ENCODE measurements around the gene DNAH17.
A peak's percentile ranks its signal among the peaks of the same experiment; 100 is the strongest.

The DNAH17 gene

DNA sequence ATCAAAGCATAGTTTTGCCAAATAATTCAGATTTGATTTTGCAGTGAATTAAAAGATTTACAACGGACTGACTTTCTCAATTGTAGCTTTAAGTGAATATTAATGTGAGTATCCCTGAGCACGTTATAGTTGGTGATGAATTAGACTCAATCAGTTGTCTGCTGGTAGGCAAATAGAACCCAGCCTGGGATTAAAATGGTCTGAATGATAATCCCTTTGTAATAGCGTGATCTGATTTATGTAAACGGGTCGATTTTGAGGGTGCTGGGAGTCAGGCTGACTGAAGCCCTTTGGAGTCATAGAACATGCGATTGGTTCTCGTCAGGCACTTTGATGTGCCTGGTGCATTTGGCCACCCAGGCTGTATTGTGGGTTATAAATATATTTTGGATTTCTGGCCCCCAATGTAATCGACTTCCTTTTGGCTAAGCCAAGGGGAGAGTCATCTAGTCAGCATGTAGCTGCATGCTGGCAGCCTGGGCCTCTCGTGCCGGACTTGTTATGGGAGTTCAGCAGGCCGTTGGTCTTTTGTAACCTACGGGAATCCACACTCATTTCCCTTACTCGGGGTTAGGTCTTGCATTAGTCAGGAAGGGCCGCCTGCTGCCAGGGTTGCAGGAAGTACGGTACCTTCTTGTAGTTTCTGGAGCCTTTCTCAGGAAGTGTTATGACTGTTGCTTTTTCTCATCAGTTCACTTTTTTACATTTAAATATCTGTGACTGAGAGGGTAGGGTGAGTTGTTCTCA is 193.3 kb downstream of the DNAH17 start:
- TF ChIP-seq POLR2A (IDR thresholded peaks at IDR 0.05; ENCODE audit: low read depth, low read length) (peak; percentile 39; the same call in 1 of the 2 replicates), POLR2AphosphoS5 (IDR thresholded peaks at IDR 0.05; ENCODE audit: low read depth, low read length) (peak; percentile 35; the same call in 1 of the 2 replicates), TAF1 (IDR thresholded peaks at IDR 0.05; ENCODE audit: borderline replicate concordance, low read depth, low read length) (no peak)
- DNase-seq (ENCODE audit: insufficient read length) (peak; percentile 50), FAIRE-seq (peak; percentile 83)

DNA sequence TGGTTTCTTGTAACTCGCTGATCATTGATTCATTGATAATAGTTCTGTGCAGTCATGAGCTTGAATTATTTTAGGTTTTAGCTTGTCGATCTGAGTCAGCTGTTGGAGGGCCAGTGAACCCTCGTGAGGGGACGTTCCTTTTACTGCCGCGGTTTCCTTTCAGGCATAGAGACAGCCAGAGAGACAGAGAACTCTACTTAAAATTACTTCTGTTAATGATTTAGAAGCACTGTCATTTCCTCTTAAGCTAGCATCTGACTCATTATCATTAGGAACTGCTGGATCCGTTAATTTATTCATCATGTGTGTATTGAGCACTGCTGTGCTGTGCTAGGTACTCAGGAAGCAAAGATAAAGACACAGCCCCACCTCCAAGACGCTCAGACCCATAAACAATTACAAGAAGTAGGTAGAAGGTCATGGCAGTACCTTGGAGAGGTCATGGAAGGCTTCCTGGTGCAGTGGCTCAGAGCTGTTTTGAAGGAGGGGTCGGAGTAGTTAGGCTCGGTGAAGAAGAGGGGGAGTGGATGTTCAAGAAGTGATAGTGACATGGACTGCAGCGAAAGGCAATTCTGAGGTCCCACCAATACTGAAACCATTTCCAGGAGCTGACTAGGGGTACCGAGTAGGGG is 195.5 kb downstream of the DNAH17 start:
- no peak for FAIRE-seq
- DNase-seq (ENCODE audit: insufficient read length): no peak
- no peak for TF ChIP-seq POLR2AphosphoS5 (IDR thresholded peaks at IDR 0.05; ENCODE audit: low read depth, low read length)
- TF ChIP-seq POLR2A (IDR thresholded peaks at IDR 0.05; ENCODE audit: low read depth, low read length): no peak

DNA sequence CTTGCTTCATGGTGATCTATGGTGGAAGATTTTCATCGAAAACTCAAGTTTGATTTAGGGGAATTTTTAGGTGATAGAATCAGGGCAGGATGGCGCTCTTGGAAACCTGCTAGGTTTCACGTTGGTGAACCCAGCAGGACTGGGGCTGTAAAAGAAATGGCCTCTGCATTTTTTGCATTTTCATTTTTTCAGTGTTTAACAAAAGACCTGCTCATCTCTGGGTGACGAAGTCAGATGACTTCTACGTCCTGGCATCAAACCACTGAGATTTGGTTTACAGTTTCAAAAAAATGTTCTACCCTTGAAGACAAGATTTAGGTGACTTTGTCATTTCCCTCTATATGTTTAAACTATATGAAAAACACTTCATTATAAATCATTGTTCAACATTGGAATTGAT is 196.8 kb downstream of the DNAH17 start:
- DNase-seq (ENCODE audit: insufficient read length) (no peak), FAIRE-seq (no peak)
- TF ChIP-seq TAF1 (IDR thresholded peaks at IDR 0.05; ENCODE audit: borderline replicate concordance, low read depth, low read length): no peak
- TF ChIP-seq POLR2AphosphoS5 (IDR thresholded peaks at IDR 0.05; ENCODE audit: low read depth, low read length): no peak
- no peak for TF ChIP-seq POLR2A (IDR thresholded peaks at IDR 0.05; ENCODE audit: low read depth, low read length)

DNA sequence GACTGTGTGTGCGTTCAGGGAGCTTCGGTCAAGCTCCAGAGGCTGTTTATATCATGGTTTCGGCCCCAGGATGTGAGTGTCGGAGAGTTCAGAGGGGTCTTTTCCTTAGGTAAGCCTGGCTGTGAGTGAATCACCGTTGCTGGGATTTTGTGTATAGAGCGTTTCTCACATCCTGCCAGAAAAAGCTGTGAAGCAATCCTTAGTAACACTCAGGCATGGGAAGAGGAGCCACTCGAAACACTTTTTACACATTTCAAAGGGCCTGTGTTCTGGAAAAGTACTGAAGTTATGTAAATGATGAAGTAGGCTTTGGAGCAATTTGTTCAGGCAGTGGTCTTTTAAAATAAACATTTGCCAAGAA is 198.1 kb downstream of the DNAH17 start:
- no peak for DNase-seq (ENCODE audit: insufficient read length)

DNA sequence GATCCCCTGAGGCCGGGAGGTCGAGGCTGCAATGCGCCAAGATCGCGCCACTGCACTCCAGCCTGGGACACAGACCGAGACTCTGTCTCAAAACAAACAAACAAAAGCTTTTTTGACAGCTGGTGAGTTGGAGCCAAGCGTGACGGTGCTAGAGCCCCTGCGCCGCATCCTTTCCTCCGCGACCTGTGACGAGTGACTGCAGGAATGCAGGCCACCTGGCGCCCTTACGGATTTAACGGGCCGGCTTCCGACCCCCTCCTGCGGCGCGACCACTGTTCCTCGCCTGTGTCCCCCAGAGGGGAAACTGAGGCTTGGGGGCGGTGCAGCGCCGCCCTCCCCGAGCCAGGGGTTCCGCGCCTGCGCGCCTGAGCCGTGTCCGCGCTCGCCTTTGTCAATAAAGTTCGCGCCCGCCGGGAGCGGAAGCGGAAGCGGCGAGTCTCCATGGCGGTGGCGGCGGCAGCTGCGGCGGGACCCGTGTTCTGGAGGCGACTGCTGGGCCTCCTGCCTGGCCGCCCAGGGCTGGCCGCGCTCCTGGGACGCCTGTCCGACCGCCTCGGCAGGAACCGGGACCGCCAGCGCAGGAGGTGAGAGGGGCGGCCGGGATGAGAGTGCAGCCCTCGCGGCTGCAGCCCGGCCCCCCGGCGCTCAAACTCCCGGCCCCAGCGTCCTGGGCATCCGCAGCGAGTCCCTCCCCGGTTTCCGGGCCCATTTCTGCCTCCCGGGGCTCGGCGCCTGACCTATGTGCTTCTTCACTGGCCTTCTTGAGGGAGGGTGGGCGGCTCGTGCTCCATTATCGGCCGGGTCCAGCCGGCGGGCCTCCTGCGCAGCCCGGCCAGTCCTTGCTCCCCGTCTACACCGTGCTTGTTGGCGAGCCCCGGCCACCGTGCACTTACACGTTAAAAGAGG is 198.7 kb downstream of the DNAH17 start, which contains the start of gene PGS1:
PGS1 (plus strand) TSS at position 425 of the 906 bp plus-strand sequence; CDS start at position 442, 17 bp downstream.
- TF ChIP-seq POLR2A (IDR thresholded peaks at IDR 0.05; ENCODE audit: low read depth, low read length) (peak; percentile 59; the same call in 1 of the 2 replicates), POLR2AphosphoS5 (IDR thresholded peaks at IDR 0.05; ENCODE audit: low read depth, low read length) (peak; percentile 51; the same call in 1 of the 2 replicates), TAF1 (IDR thresholded peaks at IDR 0.05; ENCODE audit: borderline replicate concordance, low read depth, low read length) (no peak; the same call in 1 of the 2 replicates)
- FAIRE-seq (peak; percentile 67), DNase-seq (ENCODE audit: insufficient read length) (peak; percentile 79)

More for the DNA sequence above, 198.1 kb downstream of the DNAH17 start:
- TF ChIP-seq POLR2A (IDR thresholded peaks at IDR 0.05; ENCODE audit: low read depth, low read length) (no peak), POLR2AphosphoS5 (IDR thresholded peaks at IDR 0.05; ENCODE audit: low read depth, low read length) (no peak), TAF1 (IDR thresholded peaks at IDR 0.05; ENCODE audit: borderline replicate concordance, low read depth, low read length) (no peak)
- FAIRE-seq: no peak

DNA sequence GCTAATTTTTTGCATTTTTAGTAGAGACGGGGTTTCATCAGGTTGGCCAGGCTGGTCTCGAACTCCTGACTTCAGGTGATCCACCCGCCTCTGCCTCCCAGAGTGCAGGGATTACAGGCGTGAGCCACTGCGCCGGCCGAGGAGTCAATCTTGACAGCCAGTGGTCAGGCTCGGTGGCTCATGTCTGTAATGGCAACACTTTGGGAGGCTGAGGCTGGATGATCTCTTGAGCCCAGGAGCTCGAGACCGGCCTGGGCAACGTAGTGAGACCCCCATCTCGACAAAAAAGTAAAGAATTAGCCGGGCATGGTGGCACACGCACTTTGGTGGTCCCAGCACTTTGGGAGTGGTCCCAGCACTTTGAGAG is 199.4 kb downstream of the DNAH17 start:
- TF ChIP-seq TAF1 (IDR thresholded peaks at IDR 0.05; ENCODE audit: borderline replicate concordance, low read depth, low read length): no peak
- no peak for TF ChIP-seq POLR2AphosphoS5 (IDR thresholded peaks at IDR 0.05; ENCODE audit: low read depth, low read length)
- no peak for TF ChIP-seq POLR2A (IDR thresholded peaks at IDR 0.05; ENCODE audit: low read depth, low read length)
- no peak for DNase-seq (ENCODE audit: insufficient read length)
- no peak for FAIRE-seq

DNA sequence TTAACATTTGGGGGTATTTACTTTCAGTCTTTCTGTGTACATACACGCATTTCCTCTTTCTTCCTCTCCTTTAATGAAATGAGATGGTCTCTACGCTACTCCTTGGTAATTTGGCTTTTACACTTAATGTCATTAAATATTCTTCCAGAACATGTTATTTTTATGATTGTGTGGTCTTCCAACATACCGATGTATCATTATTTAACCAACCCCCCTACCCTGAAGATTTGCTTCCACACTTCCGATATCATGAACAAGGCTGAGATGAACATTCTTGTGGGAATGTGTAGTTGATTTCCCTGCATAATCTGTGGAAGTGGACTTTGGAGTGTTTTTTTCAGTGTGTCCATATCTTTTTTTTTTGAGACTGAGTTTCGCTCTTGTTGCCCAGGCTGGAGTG is 201.0 kb downstream of the DNAH17 start:
- no peak for TF ChIP-seq POLR2AphosphoS5 (IDR thresholded peaks at IDR 0.05; ENCODE audit: low read depth, low read length)
- no peak for TF ChIP-seq TAF1 (IDR thresholded peaks at IDR 0.05; ENCODE audit: borderline replicate concordance, low read depth, low read length)
- no peak for TF ChIP-seq POLR2A (IDR thresholded peaks at IDR 0.05; ENCODE audit: low read depth, low read length)
- FAIRE-seq (no peak), DNase-seq (ENCODE audit: insufficient read length) (no peak)

DNA sequence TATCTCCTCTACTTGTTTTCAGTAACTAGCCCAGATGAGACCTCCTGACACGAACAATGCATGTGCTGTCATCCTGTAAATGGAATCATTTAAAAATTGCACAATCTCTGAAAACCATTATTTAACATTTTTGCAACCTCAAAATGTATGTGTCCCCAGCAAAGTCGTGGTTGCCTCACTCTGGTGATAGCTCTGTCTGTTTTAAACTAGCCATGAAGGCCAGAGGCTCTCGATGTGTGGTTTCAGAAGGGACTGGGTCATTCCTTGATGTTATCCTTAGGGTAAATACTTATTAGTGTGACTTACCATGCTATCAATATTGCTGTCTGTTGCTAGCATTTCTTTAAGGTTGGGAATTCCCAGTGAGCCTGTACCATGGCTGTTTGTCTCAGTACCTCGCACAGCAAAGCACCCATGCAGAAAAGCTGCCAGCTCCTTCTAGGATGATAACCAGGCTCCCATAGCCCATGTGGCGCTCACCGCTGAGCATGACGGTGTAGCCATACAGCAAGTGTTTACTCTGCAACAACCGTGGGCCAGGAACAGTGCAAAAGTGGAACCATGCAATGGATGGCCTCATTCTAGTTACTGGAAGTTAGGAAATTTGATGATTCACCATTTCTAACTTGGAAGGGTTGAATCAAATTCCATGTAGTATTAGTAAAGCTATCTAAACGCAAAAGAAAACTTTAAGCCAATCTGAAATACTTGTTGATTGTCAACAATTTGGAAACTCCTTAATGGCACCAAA is 201.6 kb downstream of the DNAH17 start:
- DNase-seq (ENCODE audit: insufficient read length): no peak
- TF ChIP-seq POLR2AphosphoS5 (IDR thresholded peaks at IDR 0.05; ENCODE audit: low read depth, low read length) (no peak), POLR2A (IDR thresholded peaks at IDR 0.05; ENCODE audit: low read depth, low read length) (no peak), TAF1 (IDR thresholded peaks at IDR 0.05; ENCODE audit: borderline replicate concordance, low read depth, low read length) (no peak)
- no peak for FAIRE-seq

DNA sequence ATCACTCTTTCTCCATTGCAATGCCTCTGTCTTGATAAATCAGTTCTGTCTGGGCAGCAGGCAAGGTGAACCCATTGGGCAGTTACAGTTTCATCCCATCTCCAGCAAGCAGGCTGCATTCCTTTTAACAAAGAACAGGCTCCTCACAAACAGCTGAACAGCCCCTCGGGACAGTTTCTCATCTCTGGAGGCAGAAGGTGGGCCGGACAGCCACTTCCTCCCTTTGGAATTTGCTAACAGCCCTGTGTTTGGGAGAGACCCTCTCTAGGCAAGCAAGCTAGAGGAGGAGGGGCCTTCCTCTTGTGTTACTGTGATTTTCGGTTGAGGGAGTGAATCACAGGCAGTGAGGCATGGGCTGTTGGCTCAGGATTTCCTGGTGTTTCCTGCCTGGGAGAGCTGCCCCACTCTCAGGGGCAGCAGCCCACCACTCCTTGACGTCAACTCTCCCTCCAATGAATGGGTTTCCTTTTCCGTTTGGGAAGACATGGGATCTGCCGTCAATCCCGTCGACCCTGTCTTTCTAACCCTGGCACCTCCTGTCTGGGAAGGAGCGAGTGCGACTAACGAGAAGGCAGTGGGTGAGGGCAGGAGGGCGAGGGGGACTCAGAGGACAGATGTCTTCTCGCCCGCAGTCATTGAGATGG is 202.4 kb downstream of the DNAH17 start:
- no peak for FAIRE-seq
- no peak for TF ChIP-seq TAF1 (IDR thresholded peaks at IDR 0.05; ENCODE audit: borderline replicate concordance, low read depth, low read length)
- no peak for TF ChIP-seq POLR2AphosphoS5 (IDR thresholded peaks at IDR 0.05; ENCODE audit: low read depth, low read length)
- TF ChIP-seq POLR2A (IDR thresholded peaks at IDR 0.05; ENCODE audit: low read depth, low read length): no peak
- DNase-seq (ENCODE audit: insufficient read length): no peak

DNA sequence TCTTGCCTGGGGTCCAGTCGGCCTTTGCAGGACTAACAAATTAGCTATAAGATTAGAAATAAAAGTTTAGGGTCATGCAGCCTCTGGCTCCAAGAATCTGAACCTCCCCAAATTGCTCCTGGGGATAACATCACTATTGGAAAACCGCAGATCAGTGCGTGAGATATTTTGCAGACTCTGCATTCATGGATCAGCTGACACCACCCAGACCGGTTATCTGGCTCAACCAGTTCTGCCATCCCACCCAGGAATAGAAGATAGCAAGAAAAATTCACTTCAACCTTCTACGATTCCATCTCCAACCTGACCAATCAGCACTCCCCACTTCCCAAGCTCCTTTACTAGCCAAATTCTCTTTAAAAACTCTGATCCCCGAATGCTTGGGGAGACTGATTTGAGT is 203.0 kb downstream of the DNAH17 start:
- no peak for DNase-seq (ENCODE audit: insufficient read length)
- no peak for FAIRE-seq
- no peak for TF ChIP-seq TAF1 (IDR thresholded peaks at IDR 0.05; ENCODE audit: borderline replicate concordance, low read depth, low read length)
- no peak for TF ChIP-seq POLR2A (IDR thresholded peaks at IDR 0.05; ENCODE audit: low read depth, low read length)
- TF ChIP-seq POLR2AphosphoS5 (IDR thresholded peaks at IDR 0.05; ENCODE audit: low read depth, low read length): no peak

Data from GM12892 (cell line).